Activated CD8-positive, alpha-beta memory T cell treated with anti-CD3 and anti-CD28 coated beads for 36 hours (primary cell): ENCODE measurements around the gene CC2D2A. TPM values are rescaled to one million over a fixed set of nuclear protein-coding genes. Genes with fewer than 3 reads are reported as not detected.

Experiments
- CTCF ChIA-PET: fragments of 350-600 bp; sonication (Branson Sonifier 250); formaldehyde crosslinking; loops from one replicate; lab custom pipeline; 2021; ENCODE audit warnings: antibody characterized with exemption; lab: Charles Lee
- POLR2A ChIA-PET: fragments of 350-600 bp; sonication (Branson Sonifier 250); formaldehyde crosslinking; loops from one replicate; lab custom pipeline; 2021; ENCODE audit warnings: antibody characterized with exemption; lab: Charles Lee
- total RNA-seq, 2 experiments: library from RNA; stranded (reverse); gene quantifications; one replicate each; pipeline ENCODE4 v1.2.3, GENCODE V29; 2021

The CC2D2A gene
- not detected for total RNA-seq

DNA sequence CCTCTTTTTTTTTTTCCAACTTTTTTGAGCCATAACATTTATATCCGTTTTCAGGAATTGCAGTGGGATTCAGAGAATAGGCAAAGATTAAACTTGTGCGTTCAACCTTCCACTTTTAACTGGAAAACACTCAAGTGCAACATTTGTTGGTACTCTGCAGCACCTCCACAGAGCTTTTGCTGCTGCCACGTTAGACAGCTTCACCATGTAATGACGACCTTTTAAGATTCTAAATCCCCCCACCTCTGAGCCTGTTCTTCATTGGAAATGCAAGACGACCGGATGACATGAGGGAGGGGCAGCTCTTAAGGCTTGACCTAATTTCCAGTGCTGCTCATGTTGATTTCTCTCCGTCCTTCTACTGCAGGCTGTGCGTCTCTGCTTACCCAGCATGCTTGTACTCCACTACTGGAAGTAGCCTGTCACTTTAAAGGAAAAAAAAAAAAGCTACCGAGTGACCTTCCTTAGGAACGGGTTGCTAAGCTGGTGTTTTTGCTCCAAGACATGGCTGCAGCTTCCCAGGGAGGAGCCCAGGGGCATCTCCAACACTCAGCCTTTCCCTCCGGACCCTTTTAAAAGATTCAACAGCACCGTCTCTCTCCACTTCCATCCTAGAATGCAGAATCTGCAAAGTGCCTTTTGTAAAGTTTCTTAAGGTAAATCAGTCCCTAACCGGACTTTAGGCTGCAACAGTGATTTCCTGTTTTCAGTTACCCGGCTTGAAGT lies at the start of gene CC2D2A:
CC2D2A (plus strand) TSS at position 481 of the 726 bp plus-strand sequence. CDS start 6,051 bp downstream, outside the sequence.
- CTCF ChIA-PET = no interaction called here
- POLR2A ChIA-PET = interaction anchor here (0.7 kb wide), 1 partner anchor 371 kb away, joined by 4 read pairs; no protein-coding TSS in a partner anchor

DNA sequence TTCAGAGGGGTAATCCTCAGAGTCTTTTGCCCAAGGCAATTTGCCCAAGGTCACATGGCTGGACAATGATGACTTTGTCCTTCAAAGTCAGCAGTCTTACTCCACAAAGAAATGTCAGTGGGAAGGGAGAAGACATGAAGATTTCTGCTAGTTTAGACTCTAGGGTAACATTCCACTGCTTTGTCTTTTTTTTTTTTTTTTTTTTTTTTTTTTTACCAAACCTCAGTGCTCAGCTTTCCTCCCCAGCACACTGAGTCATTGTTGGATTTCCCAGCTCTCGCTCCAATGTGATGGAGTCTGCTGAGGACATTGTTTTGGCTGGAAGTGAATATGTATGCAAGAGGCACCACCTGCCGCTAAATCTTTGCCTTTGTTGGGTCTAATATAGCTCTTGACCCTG lies 49.0 kb upstream of the CC2D2A start:
- POLR2A ChIA-PET = no interaction called here
- CTCF ChIA-PET = no interaction called here

DNA sequence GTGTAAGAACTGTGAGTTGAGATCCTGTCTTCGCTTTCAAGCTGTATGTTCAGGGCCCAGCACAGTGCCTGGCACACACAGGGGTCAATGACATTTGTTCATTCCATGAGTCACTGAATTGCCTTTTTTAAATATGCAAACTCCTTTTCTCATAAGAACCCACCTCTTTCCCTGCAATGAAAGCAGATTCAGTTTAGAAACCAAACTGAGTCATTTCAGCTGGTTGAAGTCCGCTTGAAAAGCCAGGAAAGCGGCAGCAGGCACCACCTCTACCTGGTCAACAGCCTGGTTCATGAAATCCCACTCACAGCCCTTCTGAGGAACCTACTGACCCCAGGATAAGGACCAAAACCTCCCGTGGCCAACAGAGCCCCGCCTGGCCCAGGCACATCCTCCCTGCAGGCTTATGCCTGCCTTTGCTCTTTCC lies 46.4 kb upstream of the CC2D2A start:
- CTCF ChIA-PET = no interaction called here
- POLR2A ChIA-PET = no interaction called here

DNA sequence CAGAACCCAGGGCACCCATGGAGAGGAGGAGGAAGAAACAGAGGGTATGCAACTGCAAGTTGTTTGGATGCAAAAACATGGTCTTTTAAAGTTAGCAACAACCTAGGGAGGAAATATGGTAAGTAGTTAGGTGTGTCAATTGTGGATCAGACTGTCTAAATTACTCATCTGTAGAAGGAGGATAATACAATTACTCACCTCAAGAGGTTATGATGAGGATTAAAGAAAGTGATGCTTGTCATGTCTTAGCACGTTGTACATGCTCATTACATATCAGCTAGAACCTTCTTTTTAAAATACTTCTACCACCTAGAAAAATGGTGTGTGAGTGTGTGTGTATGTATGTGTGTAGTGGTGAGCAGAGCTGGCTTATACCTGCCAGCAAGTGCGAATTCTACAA lies 44.2 kb upstream of the CC2D2A start:
- POLR2A ChIA-PET = no interaction called here
- CTCF ChIA-PET = interaction anchor here (1.3 kb wide), 1 partner anchor 33 kb away, joined by 4 read pairs; no protein-coding TSS in a partner anchor

DNA sequence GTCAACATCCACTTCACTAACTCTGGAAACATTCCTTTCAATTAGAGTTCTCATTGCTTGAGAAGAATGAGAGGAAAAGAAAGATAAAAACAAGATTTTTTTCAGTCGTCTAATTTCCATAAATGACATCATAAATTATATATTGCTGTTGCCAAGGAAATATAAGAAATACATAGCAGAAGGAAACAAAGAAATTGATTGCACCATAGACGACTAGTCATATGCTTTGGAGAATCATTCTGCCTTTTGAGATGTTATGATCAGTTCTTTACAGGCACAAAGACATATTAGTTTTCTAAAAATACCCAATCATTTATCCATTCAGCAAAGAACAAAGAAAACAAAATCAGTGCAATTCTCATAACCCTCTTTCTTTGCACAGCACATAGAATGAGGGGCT lies 42.5 kb upstream of the CC2D2A start:
- POLR2A ChIA-PET = no interaction called here
- CTCF ChIA-PET = no interaction called here

DNA sequence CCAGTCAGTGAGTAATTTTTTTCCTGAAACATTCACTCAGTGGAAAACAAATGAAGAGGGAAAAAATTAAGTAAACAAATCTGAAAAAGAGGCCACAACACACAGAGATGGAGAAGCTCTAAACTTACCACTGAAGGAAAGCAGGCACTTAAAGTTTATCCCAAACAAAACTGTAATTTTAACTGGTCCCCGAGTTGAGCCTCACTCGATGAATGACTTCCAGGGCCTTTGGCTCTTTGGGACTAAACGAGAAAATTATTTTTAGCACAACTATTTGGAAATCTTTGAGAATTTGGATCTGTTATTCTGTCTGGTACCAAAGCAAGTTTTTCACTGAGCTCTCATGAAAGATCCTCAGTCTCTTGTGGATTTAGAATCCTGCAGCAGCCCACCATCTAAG lies 42.0 kb upstream of the CC2D2A start, which contains the start of gene C1QTNF7:
C1QTNF7 (plus strand) TSS at position 333 of the 400 bp plus-strand sequence. CDS start 7,711 bp downstream, outside the sequence.
- CTCF ChIA-PET = no interaction called here

DNA sequence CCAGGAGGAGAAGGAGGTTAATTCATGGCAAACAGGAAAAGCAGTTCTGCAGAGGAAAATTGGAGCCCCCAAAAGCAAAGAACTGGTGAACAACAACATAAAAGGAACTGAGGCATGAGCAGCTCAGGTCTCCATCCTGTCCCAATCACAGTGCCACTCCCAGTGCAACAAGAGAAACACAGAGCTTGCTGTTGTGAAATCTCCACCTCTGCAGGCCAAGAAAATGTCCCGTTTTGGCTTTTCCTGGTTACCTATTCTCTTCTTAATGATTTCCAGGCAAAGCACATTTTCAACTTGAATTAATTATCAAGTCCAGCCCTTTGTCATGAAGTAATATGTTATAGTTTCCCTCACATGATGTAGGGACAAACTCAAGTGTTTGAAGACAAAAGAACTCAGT lies 41.1 kb upstream of the CC2D2A start:
- ChIA-PET POLR2A (no interaction called here), CTCF (no interaction called here)

More for the DNA sequence above, 42.0 kb upstream of the CC2D2A start, which contains the start of gene C1QTNF7:
- POLR2A ChIA-PET = no interaction called here

DNA sequence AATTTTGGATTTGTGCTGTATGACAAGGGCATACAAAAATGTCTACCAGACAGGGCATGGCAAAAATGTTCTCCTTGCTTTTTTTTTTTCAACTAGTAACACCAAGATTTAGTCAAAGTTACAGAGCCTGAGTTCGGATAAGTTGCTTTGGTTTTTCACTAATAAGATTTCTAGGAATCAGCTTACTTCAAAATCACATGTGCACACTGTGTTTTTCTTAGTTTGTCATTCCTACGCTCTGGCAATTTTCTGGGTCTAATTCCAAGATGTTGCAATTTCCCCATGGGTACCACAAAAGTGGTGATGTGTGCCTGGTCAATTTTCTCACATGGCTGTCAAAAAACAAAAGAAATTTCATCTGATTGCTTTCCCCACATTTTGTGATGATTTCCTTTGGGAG lies 35.6 kb upstream of the CC2D2A start:
- POLR2A ChIA-PET = no interaction called here
- CTCF ChIA-PET = no interaction called here

DNA sequence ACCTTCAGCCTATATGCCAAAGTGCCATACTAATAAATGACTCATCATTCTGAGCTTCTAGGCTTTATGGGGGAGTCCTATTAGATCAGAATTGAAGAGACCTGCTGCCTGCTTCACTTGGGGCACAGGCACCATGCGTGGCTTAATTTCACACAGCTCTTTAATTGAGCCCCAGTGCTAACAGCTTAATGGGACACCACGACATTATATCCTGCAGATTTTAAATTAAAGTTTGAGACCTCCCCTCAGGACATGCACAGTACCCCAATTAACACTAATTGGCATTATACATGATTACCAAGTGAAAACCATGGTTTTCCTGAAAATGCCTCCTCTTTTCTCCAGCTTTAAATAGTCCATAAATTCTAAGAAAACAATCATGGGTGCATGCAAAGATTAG lies 35.0 kb upstream of the CC2D2A start:
- ChIA-PET POLR2A (no interaction called here), CTCF (no interaction called here)

DNA sequence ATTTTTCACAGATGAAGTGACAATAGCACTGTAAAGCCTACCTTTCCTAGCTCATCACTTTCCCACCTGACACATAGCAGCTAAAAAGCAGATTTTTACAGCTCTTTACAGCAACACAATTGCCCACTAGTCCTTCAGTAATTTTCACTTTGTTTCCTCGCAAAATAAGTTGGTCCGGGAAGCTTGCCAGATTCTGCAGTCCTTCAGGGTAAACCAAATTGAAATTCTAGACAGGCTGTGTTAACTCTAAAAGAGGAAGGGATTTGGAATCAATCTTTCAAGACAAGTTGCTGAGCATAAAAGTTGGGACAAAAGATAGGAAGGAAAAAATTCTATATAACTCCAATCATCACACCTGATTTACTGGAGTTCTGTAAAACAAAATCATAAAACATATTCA lies 33.2 kb upstream of the CC2D2A start:
- POLR2A ChIA-PET = no interaction called here
- CTCF ChIA-PET = interaction anchor here (1.0 kb wide), 1 partner anchor 21 kb away, joined by 3 read pairs; no protein-coding TSS in a partner anchor

DNA sequence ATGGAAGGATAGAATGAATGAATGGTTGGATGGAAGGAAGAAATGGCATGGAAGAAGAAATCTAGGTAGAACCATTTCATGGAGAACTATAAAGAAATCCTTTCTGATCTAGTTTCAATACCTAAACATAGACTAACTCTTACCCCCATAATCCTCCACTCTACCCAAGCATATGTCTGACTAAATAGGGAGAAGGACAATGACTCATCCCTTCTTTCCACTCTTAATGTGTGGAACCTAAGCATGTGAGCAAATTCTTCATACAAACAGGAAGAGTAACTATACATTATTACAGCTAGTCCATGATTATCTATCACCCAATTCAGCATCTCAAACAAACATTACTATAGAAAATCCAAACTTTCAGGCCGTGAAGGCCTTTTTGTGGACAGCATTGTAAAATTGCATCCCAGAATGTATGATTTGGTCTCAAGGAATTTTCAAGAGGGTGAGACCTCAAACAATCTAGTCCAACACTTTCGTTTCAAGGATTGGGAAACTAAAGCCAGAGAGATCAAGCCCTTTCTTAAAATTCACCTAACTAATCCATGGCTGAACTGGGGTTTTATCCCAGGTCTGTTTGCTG lies 30.6 kb upstream of the CC2D2A start:
- POLR2A ChIA-PET = no interaction called here
- CTCF ChIA-PET = no interaction called here

DNA sequence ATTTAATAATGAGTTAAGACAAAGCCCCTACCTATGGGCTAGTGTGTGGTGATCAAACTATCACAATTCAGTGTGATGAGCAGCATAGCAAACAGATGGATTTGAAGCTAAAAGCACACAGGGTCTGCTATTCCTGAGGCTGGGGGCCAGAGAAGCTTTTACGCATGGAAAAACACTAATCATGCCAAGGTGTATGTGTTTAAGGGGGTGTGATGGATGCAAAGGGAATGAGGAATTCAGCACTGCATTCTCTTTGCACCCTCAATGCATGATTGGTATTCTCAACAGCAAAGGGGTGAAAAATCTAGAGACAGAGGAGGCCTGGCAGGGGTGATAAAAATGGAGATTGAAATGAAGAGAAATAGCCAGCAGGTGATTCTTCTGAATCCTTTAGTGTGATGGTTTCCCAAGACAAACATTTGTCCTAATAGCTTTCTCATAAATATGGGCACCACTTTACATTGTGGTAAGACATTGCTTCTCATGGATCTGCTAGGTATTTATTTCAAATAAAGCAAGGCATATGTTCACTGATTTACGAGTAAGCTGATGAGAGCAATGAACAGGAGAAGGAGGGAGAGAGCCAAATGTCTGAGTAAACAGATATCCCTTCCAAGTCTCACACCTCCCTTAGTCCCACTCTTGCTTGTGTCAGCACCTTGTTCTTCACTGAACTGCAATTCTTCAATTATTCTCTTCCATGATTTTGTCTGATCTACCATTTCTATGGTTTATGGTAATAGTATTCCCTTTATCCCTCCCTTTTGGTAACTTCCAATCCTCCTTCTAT lies 26.1 kb upstream of the CC2D2A start:
- POLR2A ChIA-PET = no interaction called here

DNA sequence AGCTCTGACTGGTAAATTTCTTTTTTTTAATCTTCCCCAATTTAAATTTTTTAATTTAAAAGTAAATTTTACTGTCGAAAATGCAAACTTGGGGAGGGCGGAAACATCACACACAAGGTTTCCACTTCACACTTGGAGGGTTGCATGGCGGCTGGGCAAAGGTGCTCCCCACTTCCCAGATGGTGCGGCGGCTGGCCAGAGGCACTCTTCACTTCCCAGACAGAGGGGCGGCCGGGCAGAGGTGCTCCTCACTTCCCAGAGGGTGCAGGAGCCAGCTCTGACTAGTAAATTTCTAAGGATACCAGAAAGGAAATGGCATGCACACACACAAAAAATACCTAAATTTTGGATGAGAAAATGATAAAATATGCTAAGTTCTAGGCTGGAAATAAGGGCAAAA lies 25.4 kb upstream of the CC2D2A start:
- ChIA-PET POLR2A (no interaction called here), CTCF (no interaction called here)

More for the DNA sequence above, 26.1 kb upstream of the CC2D2A start:
- CTCF ChIA-PET = no interaction called here

DNA sequence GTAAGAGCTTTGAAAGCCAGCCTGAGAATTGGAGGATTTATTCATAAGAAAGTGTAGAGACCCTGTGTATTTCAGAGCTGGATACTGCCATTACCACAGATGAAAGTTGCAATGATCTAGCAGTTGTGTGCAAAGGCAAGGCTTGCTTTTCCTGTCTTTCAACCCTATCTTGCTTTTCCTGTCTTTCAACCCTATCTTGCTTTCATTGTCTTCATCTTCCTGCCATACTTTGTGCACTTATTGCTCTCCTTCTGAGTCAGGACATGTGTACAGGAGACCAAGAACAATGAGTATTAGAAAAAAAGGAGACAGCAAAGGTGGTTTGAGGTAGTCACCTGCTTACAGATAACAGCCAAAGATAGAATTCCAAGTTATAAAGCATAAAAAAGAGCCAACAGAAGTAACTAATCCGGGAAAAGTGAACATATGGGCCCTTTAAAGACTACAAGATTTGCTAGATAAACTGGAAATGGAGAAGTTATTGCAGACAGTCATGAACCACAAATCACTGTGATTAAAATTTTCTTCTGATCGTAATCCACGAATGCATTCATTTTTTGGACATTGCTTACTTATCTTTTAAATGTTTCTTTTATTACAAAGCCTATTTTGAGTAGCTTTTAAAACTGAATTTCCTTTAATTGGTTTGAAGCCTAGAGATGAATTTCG lies 24.7 kb upstream of the CC2D2A start:
- ChIA-PET POLR2A (no interaction called here), CTCF (no interaction called here)

DNA sequence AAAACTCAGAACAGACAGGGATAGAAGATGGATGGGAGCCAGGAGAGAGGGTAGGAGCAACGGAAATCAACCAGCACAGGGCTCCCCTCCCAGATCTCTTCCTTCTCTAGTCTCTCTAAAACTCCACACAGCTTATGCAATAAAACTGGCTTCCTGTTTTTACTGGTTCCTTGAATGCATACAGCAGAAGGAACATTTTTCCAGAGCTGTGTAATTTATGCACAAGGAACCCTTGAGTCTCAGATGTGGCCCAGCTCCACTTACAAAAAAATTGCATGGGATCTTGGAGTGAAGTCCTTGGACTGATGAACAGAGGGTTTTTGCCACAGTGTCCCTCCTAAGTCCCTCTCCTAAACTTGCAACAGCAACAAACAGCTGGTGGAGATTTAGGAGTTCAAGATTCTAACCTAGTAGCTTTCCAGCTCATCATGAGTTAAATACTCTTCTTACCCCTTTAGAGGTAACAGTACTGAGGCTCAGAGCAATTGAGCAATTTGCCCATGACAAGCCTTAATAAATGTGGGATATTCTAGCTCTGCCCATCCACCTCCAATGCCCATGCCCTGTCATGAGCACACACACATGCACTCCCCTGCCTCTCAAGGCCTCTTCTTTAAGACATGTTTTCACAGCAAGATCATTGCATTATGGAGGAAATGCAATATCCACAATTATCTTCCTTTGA lies 18.4 kb upstream of the CC2D2A start:
- CTCF ChIA-PET = no interaction called here
- POLR2A ChIA-PET = no interaction called here

DNA sequence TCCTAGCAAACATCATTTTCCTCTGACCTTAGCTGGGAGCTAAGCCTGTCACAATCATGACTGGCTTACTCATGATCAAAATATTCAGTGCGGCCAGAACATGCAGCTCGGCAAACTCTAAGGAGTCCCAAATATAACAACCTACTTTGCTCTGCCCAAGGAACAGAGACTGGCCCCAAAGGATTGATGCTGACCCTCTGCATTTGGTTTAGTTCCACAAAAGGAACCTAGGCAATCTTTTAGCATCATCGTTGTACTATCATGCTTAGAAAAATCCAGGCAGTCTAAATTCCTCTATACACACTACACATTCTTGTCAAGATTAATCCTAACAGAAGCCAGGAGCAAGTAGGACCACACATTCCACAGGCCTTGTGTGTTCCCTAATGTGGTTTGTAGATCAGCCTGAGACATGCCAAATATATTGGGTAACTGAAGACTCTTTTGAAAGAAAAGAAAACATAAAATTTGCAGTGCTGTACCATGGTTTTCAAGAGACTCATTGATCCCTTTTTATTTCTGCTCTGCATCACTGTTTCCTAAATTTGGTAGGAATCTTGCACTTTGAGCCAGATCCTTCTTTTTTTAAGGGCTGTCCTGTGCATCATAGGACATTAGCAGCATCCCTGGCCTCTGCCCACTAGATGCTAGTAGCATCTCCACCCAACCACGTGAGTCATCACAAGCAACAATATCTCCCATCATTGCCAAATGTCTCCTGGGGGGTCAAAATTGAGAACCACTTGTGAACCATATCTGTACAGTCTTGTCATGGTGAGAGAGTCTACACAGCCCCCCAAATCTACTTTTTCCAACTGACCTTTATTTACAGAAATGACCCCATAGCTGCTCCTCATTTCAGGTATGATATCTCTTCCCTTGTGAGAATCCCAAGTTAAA lies 17.6 kb upstream of the CC2D2A start:
- CTCF ChIA-PET = no interaction called here

DNA sequence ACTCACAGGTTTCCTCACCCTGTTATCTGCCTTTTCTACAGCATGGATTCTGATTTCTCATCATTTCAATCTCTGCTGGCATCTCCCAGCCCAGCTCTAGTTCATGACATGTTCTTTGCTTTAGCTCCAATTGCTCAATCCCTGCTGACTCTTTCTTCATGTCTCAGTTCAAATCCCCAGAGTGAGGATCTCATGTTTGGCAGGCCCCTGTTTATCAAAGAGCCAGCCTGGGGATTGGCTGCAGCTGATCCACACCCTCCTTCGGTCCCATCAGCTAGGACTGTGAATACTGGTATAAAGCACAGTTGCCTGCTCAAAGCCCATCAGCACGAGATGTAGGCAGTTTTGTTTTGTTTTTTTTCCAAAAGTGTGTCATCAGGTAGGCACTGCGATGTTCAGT lies 14.4 kb upstream of the CC2D2A start:
- ChIA-PET CTCF (no interaction called here), POLR2A (no interaction called here)

More for the DNA sequence above, 17.6 kb upstream of the CC2D2A start:
- POLR2A ChIA-PET = no interaction called here
